Measurements from ENCODE around the gene GRM1. TPM values are rescaled to one million over a fixed set of nuclear protein-coding genes. Genes with fewer than 3 reads are reported as not detected.

The GRM1 gene
- polyA plus RNA-seq, 3 donors, result not detected

DNA sequence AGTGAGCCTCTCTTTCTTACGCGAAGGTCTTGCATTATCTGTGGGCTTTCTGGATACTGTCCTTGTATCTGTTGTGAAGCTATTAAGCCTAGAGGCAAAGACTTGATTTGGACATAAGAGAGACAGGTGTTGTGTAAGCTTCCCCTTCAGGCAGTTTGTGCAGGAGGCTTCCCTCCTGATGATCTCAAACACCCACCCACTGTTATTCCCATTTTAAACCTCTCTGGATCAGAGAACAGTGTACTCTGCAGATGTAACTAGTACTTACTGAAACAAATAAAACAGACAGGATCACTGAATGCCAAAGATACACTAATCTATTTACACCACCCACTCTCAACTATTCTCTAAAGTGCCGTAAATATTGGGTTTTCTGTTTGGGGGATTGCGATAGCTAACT lies 401.0 kb downstream of the GRM1 start:
- Histone ChIP-seq H3K9me3 (replicated peaks in 1 of 2; ENCODE audit: control insufficient read depth in 1 of 2, insufficient read depth in 1 of 2, low read length in 2 of 2) (no peaks in the 10 kb centered on the region), H3K79me2 (ENCODE audit: insufficient read depth, low read length) (no peaks in the 10 kb centered on the region), H4K20me1 (ENCODE audit: insufficient read depth, low read length) (no peaks in the 10 kb centered on the region), H3K4me3 (replicated peaks in 1 of 3; ENCODE audit: low read depth in 2 of 3, low read length in 3 of 3) (no peak overlapping the region), H3K27ac (ENCODE audit: low read depth in 1 of 2, low read length in 2 of 2) (no peak overlapping the region), H3K36me3 (replicated peaks in 1 of 2; ENCODE audit: control insufficient read depth in 1 of 2, insufficient read depth in 2 of 2, low read length in 2 of 2) (no peaks in the 10 kb centered on the region), H2AFZ (ENCODE audit: insufficient read depth, low read depth, low read length, poor library complexity, severe bottlenecking) (no peak overlapping the region), H3K9ac (ENCODE audit: insufficient read depth, low read length, poor library complexity, severe bottlenecking) (no peak overlapping the region), H3K27me3 (ENCODE audit: control insufficient read depth in 2 of 2, insufficient read depth in 2 of 2, low read length in 2 of 2) (peaks cover 0 to 2% of the 10 kb centered on the region in 2 donors), H3K4me1 (ENCODE audit: control insufficient read depth in 1 of 2, insufficient read depth in 2 of 2, low read length in 2 of 2) (peaks cover 11 to 12% of the 10 kb centered on the region in 2 donors), H3K4me2 (replicated peaks; ENCODE audit: extremely low read depth, low read length, poor library complexity, severe bottlenecking) (no peak overlapping the region)
- Mint-ChIP-seq H3K27ac (no peak overlapping the region), H3K27me3 (ENCODE audit: low read depth in 3 of 3) (peaks cover 8 to 14% (median 12%) of the 10 kb centered on the region in 3 donors), H3K4me1 (peaks cover 13% of the 10 kb centered on the region), H3K4me3 (no peak overlapping the region), H3K9me3 (no peaks in the 10 kb centered on the region), H3K36me3 (no peaks in the 10 kb centered on the region)
- 100% methylated on average over 2 of the region's 4 CpGs for WGBS (ENCODE audit: insufficient coverage)
- no peak for DNase-seq
- intact Hi-C loops (cut with micrococcal nuclease), result no loop called here
- TF ChIP-seq, protein P1, sequence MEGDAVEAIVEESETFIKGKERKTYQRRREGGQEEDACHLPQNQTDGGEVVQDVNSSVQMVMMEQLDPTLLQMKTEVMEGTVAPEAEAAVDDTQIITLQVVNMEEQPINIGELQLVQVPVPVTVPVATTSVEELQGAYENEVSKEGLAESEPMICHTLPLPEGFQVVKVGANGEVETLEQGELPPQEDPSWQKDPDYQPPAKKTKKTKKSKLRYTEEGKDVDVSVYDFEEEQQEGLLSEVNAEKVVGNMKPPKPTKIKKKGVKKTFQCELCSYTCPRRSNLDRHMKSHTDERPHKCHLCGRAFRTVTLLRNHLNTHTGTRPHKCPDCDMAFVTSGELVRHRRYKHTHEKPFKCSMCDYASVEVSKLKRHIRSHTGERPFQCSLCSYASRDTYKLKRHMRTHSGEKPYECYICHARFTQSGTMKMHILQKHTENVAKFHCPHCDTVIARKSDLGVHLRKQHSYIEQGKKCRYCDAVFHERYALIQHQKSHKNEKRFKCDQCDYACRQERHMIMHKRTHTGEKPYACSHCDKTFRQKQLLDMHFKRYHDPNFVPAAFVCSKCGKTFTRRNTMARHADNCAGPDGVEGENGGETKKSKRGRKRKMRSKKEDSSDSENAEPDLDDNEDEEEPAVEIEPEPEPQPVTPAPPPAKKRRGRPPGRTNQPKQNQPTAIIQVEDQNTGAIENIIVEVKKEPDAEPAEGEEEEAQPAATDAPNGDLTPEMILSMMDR (IDR thresholded peaks at IDR 0.05), result no peak

DNA sequence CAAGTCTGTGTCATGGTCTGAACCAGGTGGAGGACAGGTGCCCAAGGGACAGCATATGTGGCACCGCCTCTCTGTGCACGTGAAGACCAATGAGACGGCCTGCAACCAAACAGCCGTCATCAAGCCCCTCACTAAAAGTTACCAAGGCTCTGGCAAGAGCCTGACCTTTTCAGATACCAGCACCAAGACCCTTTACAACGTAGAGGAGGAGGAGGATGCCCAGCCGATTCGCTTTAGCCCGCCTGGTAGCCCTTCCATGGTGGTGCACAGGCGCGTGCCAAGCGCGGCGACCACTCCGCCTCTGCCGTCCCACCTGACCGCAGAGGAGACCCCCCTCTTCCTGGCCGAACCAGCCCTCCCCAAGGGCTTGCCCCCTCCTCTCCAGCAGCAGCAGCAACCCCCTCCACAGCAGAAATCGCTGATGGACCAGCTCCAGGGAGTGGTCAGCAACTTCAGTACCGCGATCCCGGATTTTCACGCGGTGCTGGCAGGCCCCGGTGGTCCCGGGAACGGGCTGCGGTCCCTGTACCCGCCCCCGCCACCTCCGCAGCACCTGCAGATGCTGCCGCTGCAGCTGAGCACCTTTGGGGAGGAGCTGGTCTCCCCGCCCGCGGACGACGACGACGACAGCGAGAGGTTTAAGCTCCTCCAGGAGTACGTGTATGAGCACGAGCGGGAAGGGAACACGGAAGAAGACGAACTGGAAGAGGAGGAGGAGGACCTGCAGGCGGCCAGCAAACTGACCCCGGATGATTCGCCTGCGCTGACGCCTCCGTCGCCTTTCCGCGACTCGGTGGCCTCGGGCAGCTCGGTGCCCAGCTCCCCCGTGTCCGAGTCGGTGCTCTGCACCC lies 405.2 kb downstream of the GRM1 start:
- Histone ChIP-seq H3K27me3 (ENCODE audit: control insufficient read depth in 2 of 2, insufficient read depth in 2 of 2, low read length in 2 of 2) (peaks cover 0 to 2% of the 10 kb centered on the region in 2 donors), H3K4me2 (replicated peaks; ENCODE audit: extremely low read depth, low read length, poor library complexity, severe bottlenecking) (peak overlapping the region; percentile 76), H3K4me3 (replicated peaks in 1 of 3; ENCODE audit: low read depth in 2 of 3, low read length in 3 of 3) (peak overlapping the region; percentile 3 to 70 (median 43)), H4K20me1 (ENCODE audit: insufficient read depth, low read length) (no peaks in the 10 kb centered on the region), H3K27ac (ENCODE audit: low read depth in 1 of 2, low read length in 2 of 2) (no peak overlapping the region), H3K36me3 (replicated peaks in 1 of 2; ENCODE audit: control insufficient read depth in 1 of 2, insufficient read depth in 2 of 2, low read length in 2 of 2) (no peaks in the 10 kb centered on the region), H2AFZ (ENCODE audit: insufficient read depth, low read depth, low read length, poor library complexity, severe bottlenecking) (peak overlapping the region; percentile 85), H3K9me3 (replicated peaks in 1 of 2; ENCODE audit: control insufficient read depth in 1 of 2, insufficient read depth in 1 of 2, low read length in 2 of 2) (no peaks in the 10 kb centered on the region), H3K79me2 (ENCODE audit: insufficient read depth, low read length) (no peaks in the 10 kb centered on the region), H3K9ac (ENCODE audit: insufficient read depth, low read length, poor library complexity, severe bottlenecking) (peak overlapping the region; percentile 49), H3K4me1 (ENCODE audit: control insufficient read depth in 1 of 2, insufficient read depth in 2 of 2, low read length in 2 of 2) (peaks cover 13 to 16% of the 10 kb centered on the region in 2 donors)
- H3K27me3 Mint-ChIP-seq (ENCODE audit: low read depth in 3 of 3), result peaks cover 11 to 17% (median 12%) of the 10 kb centered on the region in 3 donors
- H3K4me1 Mint-ChIP-seq, result peaks cover 16% of the 10 kb centered on the region
- TF ChIP-seq, protein P1 (IDR thresholded peaks at IDR 0.05), result no peak
- peaks cover 0 to 2% (median 0%) of the 10 kb centered on the region in 7 donors for H3K9me3 Mint-ChIP-seq
- H3K4me3 Mint-ChIP-seq, result peak overlapping the region; percentile 77 to 90
- peak; percentile 2 to 37 (median 7) for DNase-seq
- intact Hi-C loops (cut with micrococcal nuclease), result no loop called here
- H3K27ac Mint-ChIP-seq, result peak overlapping the region in 3 of 7 donors; percentile 34 to 71 (median 46)
- no peaks in the 10 kb centered on the region for H3K36me3 Mint-ChIP-seq
- 6% methylated on average over 52 of the region's 59 CpGs for WGBS (ENCODE audit: insufficient coverage)

All from CD14-positive monocyte (primary cell).